ENCODE measurements around the gene FOXC1.

DNA sequence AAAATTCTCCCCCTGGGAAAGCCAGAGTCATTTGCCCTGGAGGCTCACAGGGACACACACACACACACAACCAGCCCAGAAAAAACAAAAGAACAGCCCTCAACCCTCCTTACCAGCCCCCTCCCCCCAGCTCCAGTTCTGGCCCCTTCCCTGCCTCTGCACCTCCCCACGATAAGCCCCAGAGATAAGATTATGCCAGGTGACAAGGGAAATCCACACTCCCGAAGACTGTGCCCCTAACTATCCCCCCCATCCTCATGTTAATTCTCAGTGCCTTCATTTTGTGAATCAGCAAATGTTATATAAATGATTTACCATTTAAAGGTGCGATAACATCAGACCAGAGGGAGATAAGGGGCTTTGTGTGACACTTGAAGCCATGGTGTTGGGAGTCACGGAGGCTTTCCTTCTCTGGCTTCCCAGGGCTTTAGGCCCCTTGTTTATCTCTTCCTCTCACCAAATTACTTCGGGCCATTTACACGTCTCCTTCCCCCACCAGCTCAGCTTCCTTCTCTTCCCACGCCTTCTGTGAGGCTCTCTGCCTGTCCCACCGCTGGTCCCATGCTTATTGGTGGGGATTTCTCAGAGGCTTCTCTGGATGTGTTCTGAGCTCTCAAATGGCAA is 12.5 kb upstream of the FOXC1 start:
- TF ChIP-seq, protein P1, sequence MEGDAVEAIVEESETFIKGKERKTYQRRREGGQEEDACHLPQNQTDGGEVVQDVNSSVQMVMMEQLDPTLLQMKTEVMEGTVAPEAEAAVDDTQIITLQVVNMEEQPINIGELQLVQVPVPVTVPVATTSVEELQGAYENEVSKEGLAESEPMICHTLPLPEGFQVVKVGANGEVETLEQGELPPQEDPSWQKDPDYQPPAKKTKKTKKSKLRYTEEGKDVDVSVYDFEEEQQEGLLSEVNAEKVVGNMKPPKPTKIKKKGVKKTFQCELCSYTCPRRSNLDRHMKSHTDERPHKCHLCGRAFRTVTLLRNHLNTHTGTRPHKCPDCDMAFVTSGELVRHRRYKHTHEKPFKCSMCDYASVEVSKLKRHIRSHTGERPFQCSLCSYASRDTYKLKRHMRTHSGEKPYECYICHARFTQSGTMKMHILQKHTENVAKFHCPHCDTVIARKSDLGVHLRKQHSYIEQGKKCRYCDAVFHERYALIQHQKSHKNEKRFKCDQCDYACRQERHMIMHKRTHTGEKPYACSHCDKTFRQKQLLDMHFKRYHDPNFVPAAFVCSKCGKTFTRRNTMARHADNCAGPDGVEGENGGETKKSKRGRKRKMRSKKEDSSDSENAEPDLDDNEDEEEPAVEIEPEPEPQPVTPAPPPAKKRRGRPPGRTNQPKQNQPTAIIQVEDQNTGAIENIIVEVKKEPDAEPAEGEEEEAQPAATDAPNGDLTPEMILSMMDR (conservative IDR thresholded peaks at IDR 0.05; ENCODE audit: low read depth in 2 of 2), result no peak
- TF ChIP-seq EZH2 (IDR thresholded peaks at IDR 0.05; ENCODE audit: low read depth, unreplicated experiment) (no peak), STAT1 (IDR thresholded peaks at IDR 0.05; ENCODE audit: unreplicated experiment) (no peak), JUNB (IDR thresholded peaks at IDR 0.05; ENCODE audit: unreplicated experiment) (no peak), ZNF114 (CRISPR knock-in tag; IDR thresholded peaks at IDR 0.05) (no peak), POLR2AphosphoS5 (IDR thresholded peaks at IDR 0.05; ENCODE audit: low read depth) (no peak), CREB1 (CRISPR knock-in tag; IDR thresholded peaks at IDR 0.05; ENCODE audit: low read depth) (no peak), NANOG (IDR thresholded peaks at IDR 0.05; ENCODE audit: borderline replicate concordance) (no peak), EZH2phosphoT487 (IDR thresholded peaks at IDR 0.05; ENCODE audit: unreplicated experiment) (no peak), REST (IDR thresholded peaks at IDR 0.05; ENCODE audit: unreplicated experiment) (no peak), ETS1 (IDR thresholded peaks at IDR 0.05) (no peak), ZNF331 (CRISPR knock-in tag; IDR thresholded peaks at IDR 0.05; ENCODE audit: low read depth) (no peak)
